Transverse colon (tissue), 3 donors: Measurements from ENCODE around the gene MBD2.

Experiments used
- POLR2A ChIP-seq: fragments of 450-650 bp; IDR thresholded peaks from one replicate; pipeline ENCODE4 v1.6.1; 2016; ENCODE audit warnings: antibody characterized with exemption, mild to moderate bottlenecking, moderate library complexity
- TF ChIP-seq, protein P1 (sequence below), 5 experiments: fragments of 200-600 bp in 3 of 5; fragments of 450-650 bp in 2 of 5; sonication (generic) in 3 of 5; IDR thresholded peaks; 1 replicate in 2 of 5; 2 replicates in 3 of 5; pipeline ENCODE4 v1.5.1; 2016 to 2017; ENCODE audit warnings: antibody characterized with exemption in 5 of 5, inconsistent platforms in 3 of 5, mild to moderate bottlenecking in 2 of 5, moderate library complexity in 1 of 5

DNA sequence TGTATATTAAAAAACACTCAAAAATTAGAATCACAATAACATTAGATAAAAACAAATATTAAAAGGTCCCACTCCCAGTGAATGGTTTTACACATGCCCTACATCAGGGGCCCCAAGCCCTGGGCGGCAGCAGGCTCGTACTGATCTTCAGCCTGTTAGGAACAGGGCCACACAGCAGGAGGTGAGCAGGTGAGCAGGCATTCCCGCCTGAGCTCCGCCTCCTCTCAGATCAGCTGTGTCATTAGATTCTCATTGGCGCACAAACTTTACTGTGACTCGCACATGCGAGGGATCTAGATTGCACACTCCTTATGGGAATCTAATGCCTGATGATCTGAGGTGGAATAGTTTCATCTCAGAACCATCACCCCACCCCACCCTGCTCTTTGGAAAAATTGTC is 74.2 kb downstream of the MBD2 start:
- TF ChIP-seq, protein P1, sequence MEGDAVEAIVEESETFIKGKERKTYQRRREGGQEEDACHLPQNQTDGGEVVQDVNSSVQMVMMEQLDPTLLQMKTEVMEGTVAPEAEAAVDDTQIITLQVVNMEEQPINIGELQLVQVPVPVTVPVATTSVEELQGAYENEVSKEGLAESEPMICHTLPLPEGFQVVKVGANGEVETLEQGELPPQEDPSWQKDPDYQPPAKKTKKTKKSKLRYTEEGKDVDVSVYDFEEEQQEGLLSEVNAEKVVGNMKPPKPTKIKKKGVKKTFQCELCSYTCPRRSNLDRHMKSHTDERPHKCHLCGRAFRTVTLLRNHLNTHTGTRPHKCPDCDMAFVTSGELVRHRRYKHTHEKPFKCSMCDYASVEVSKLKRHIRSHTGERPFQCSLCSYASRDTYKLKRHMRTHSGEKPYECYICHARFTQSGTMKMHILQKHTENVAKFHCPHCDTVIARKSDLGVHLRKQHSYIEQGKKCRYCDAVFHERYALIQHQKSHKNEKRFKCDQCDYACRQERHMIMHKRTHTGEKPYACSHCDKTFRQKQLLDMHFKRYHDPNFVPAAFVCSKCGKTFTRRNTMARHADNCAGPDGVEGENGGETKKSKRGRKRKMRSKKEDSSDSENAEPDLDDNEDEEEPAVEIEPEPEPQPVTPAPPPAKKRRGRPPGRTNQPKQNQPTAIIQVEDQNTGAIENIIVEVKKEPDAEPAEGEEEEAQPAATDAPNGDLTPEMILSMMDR (IDR thresholded peaks at IDR 0.05), result no peak
- no peak for TF ChIP-seq POLR2A
